ENCODE measurements around the gene E2F2. TPM values are rescaled to one million over a fixed set of nuclear protein-coding genes. Genes with fewer than 3 reads are reported as not detected.

Gene E2F2
- total and polyA plus RNA-seq, 2 donors: 2.0 to 28.8 TPM

DNA sequence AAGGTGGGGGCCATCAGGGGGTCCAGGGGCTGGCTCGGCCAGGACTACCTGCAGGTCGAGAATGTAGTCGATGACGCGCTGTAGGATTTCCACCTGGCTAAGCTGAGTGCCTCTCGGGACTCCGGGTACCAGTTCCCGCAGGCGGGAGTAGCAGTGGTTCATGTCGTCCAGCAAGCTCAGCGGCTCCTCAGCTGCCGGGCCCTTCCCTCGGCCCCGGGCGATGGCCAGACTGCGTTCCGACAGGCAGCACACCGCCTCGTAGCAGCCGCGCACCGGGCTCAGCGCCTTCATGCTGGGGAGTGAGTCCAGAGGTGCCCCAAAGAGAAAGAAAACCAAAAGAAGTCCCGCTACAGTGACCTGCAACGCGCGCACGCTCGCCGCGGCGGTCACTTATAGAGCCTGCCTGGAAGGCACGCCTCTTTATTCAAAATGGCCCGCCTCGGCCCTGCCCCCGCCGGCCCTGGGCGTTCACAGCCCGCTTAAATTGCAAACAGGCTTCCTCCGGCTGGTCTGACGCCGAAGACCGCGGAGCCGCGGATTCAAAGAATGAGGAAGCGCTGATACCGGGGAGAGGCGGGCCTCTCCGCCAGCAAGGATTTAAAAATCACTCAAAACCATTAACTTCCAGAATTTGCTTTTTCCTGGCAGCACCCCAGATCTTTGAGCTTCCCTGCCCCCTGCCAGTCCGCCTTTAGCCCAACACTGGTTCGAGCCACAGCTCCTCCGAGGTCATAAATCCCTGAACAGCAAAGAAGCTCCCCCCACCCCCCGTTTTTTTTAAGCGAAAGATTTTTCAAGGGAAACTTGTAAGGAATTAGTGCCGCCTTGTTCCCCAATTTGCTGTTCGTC, 28.3 kb upstream of the E2F2 start, which contains the start of gene ID3:
Gene ID3, minus strand, starts transcription at position 366 of the 849 bp plus-strand sequence. Its CDS starts 75 bp downstream, at position 291.
- DNase-seq (ENCODE audit: low read depth in 6 of 9, low spot score in 9 of 9): peak in 5 of 9 donors; percentile 84 to 94 (median 87)
- peaks cover 50 to 90% of the 10 kb centered on the region in 2 donors for H3K4me1 ChIP-seq (ENCODE audit: control insufficient read depth in 2 of 2, insufficient read depth in 2 of 2, low read length in 2 of 2)
- H3K36me3 ChIP-seq (ENCODE audit: control insufficient read depth in 2 of 2, insufficient read depth in 2 of 2, low read length in 1 of 2): peaks cover 0 to 25% of the 10 kb centered on the region in 2 donors
- H3K9me3 ChIP-seq (ENCODE audit: control insufficient read depth in 2 of 2, insufficient read depth in 1 of 2, low read length in 1 of 2): no peaks in the 10 kb centered on the region
- peak within 1 kb of the TSS; percentile 70 to 84 for H3K4me3 ChIP-seq (ENCODE audit: low read length in 2 of 2)
- peaks cover 6 to 43% of the 10 kb centered on the region in 2 donors for H3K27me3 ChIP-seq (ENCODE audit: control insufficient read depth in 2 of 2, insufficient read depth in 1 of 2, low read length in 1 of 2)
- H3K27ac ChIP-seq (ENCODE audit: low read depth in 1 of 2, low read length in 1 of 2): peak within 1 kb of the TSS; percentile 94 to 95
- under 1% methylated on average over 57 of the region's 57 CpGs for WGBS

DNA sequence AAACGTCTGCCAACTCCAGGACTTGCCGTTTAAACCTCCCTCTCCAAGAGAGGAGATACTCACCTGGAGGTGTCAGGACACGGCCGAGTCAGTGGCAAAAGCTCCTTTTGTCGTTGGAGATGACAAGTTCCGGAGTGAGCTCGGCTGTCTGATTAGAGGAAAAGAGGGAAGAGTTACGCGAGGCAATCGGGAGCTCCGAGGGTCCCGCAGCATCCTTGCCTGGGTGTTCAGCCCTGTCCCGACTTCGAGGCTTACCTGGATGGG, 27.8 kb upstream of the E2F2 start:
- Histone ChIP-seq H3K4me3 (ENCODE audit: low read length in 2 of 2) (peak overlapping the region; percentile 70 to 84), H3K27ac (ENCODE audit: low read depth in 1 of 2, low read length in 1 of 2) (peak overlapping the region; percentile 94 to 95), H3K36me3 (ENCODE audit: control insufficient read depth in 2 of 2, insufficient read depth in 2 of 2, low read length in 1 of 2) (peaks cover 0 to 25% of the 10 kb centered on the region in 2 donors), H3K27me3 (ENCODE audit: control insufficient read depth in 2 of 2, insufficient read depth in 1 of 2, low read length in 1 of 2) (peaks cover 6 to 43% of the 10 kb centered on the region in 2 donors), H3K9me3 (ENCODE audit: control insufficient read depth in 2 of 2, insufficient read depth in 1 of 2, low read length in 1 of 2) (no peaks in the 10 kb centered on the region), H3K4me1 (ENCODE audit: control insufficient read depth in 2 of 2, insufficient read depth in 2 of 2, low read length in 2 of 2) (peaks cover 55 to 92% of the 10 kb centered on the region in 2 donors)
- peak in 1 of 9 donors; percentile 58 for DNase-seq (ENCODE audit: low read depth in 6 of 9, low spot score in 9 of 9)
- under 1% methylated on average over 14 of the region's 14 CpGs for WGBS

DNA sequence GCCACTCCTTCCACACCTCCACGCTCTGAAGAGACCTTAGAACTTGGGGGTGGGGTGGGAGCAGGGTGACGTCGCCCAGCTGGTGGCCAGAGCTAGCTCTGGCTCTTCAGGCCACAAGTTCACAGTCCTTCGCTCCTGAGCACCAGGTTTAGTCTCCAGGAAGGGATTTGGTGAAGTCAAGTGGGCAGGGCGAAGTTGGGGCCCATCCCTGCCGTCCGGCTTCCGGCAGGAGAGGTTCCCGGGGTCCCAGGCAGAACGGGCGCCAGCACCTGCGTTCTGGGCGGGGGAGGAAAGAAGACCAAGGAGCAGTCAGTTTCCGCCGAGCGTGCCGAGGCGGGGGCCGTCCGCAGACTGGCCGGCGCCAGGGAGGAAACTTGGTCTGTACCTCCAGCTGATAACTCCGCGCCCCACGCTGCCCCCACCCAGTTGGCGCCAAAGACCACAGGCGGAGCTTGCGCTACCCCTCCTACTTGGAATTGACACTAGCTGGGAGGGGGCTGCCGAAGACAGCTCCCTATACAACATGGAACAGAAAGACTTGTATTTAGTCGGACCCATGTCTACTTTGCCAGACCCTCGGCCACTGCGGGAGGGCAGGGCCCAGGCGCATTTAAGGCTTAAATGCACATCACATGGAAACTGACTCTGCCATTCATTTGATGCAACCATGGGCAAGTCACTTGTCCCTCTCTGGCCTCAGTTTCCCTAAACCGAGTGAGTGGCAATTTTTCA, 27.3 kb upstream of the E2F2 start:
- Histone ChIP-seq H3K36me3 (ENCODE audit: control insufficient read depth in 2 of 2, insufficient read depth in 2 of 2, low read length in 1 of 2) (peaks cover 0 to 25% of the 10 kb centered on the region in 2 donors), H3K27me3 (ENCODE audit: control insufficient read depth in 2 of 2, insufficient read depth in 1 of 2, low read length in 1 of 2) (peaks cover 6 to 43% of the 10 kb centered on the region in 2 donors), H3K27ac (ENCODE audit: low read depth in 1 of 2, low read length in 1 of 2) (peak overlapping the region; percentile 94 to 95), H3K4me1 (ENCODE audit: control insufficient read depth in 2 of 2, insufficient read depth in 2 of 2, low read length in 2 of 2) (peaks cover 60 to 92% of the 10 kb centered on the region in 2 donors), H3K9me3 (ENCODE audit: control insufficient read depth in 2 of 2, insufficient read depth in 1 of 2, low read length in 1 of 2) (no peaks in the 10 kb centered on the region), H3K4me3 (ENCODE audit: low read length in 2 of 2) (peak overlapping the region; percentile 70 to 84)
- WGBS: 2% methylated on average over 34 of the region's 34 CpGs
- peak in 2 of 9 donors; percentile 52 to 68 for DNase-seq (ENCODE audit: low read depth in 6 of 9, low spot score in 9 of 9)

DNA sequence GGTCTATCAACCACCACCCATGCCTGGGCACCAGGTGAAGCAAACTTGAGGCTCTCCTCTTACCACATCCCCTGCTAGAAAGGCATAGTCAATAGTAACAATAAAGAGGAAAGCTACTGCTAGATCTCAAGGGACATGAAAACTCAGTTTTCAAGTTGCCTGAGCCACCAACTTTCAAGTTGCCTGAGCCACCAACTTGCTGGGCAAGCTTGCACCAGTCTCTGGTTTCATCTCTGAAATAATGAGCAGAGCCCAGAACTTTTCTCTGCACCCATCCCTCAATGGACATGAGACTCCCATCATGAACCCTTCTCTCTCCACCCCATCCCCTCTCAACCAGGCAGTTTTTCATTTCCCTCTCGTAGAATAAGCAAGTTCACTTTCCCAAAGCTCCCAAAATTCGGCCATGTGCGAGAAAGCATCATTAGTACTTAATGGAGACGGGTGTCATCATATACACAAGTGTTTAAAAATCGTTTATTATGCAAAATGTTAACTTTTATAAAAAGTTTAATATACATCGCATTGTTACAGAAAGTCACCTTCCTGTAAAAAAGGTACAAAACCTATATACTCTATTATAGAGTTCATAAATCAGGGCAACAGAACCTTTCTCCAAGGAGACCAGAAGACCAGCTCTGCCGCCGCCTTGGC, 26.6 kb upstream of the E2F2 start:
- Histone ChIP-seq H3K36me3 (ENCODE audit: control insufficient read depth in 2 of 2, insufficient read depth in 2 of 2, low read length in 1 of 2) (peaks cover 0 to 25% of the 10 kb centered on the region in 2 donors), H3K9me3 (ENCODE audit: control insufficient read depth in 2 of 2, insufficient read depth in 1 of 2, low read length in 1 of 2) (no peaks in the 10 kb centered on the region), H3K27me3 (ENCODE audit: control insufficient read depth in 2 of 2, insufficient read depth in 1 of 2, low read length in 1 of 2) (peaks cover 6 to 43% of the 10 kb centered on the region in 2 donors), H3K27ac (ENCODE audit: low read depth in 1 of 2, low read length in 1 of 2) (peak overlapping the region; percentile 94 to 95), H3K4me3 (ENCODE audit: low read length in 2 of 2) (peak overlapping the region; percentile 70 to 84), H3K4me1 (ENCODE audit: control insufficient read depth in 2 of 2, insufficient read depth in 2 of 2, low read length in 2 of 2) (peaks cover 59 to 92% of the 10 kb centered on the region in 2 donors)
- 70% methylated on average over 8 of the region's 8 CpGs for WGBS
- DNase-seq (ENCODE audit: low read depth in 6 of 9, low spot score in 9 of 9): no peak

DNA sequence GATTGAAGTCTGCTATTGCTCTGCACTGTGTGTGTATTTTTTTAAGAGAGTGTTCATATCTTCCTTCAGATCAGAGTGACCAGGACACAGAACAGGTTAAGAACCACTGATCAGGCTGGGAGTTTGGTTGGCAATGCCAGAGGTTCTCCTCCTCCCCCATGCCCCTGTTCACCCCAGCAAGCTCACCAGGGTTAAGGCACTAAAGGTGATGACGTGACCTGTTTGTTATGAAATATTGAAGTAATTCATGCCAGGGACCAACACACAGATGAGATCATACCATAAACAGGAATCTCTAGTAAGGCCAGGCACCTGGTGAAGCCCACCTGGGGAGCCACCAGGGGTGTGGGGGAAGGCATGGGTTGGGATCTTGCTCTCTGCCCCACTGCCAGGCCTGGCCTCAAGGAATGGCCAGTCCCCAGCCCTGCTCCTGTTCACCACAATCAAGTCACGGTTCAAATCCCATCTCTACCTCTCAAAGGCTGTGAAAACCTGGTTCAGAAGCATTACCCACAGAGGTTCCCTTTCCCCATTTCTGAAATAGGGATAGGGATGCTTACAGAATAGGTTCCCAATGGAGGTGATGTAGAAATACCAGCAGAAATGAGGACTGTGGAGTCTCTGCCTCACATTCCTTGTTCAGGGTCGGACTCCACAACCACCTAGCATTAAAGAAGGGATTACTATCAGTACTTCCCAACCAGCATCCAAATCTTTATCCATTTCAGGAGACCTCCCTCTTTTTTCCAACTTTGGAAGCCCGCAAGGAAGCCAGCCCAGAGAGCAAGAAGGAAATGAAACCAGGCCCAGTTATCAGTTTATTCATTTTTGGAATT, 25.8 kb upstream of the E2F2 start:
- Histone ChIP-seq H3K4me1 (ENCODE audit: control insufficient read depth in 2 of 2, insufficient read depth in 2 of 2, low read length in 2 of 2) (peaks cover 60 to 92% of the 10 kb centered on the region in 2 donors), H3K9me3 (ENCODE audit: control insufficient read depth in 2 of 2, insufficient read depth in 1 of 2, low read length in 1 of 2) (no peaks in the 10 kb centered on the region), H3K36me3 (ENCODE audit: control insufficient read depth in 2 of 2, insufficient read depth in 2 of 2, low read length in 1 of 2) (peaks cover 0 to 25% of the 10 kb centered on the region in 2 donors), H3K4me3 (ENCODE audit: low read length in 2 of 2) (peak overlapping the region; percentile 70 to 84), H3K27ac (ENCODE audit: low read depth in 1 of 2, low read length in 1 of 2) (peak overlapping the region; percentile 77 to 94), H3K27me3 (ENCODE audit: control insufficient read depth in 2 of 2, insufficient read depth in 1 of 2, low read length in 1 of 2) (peaks cover 6 to 36% of the 10 kb centered on the region in 2 donors)
- DNase-seq (ENCODE audit: low read depth in 6 of 9, low spot score in 9 of 9): no peak
- 81% methylated on average over 4 of the region's 4 CpGs for WGBS

DNA sequence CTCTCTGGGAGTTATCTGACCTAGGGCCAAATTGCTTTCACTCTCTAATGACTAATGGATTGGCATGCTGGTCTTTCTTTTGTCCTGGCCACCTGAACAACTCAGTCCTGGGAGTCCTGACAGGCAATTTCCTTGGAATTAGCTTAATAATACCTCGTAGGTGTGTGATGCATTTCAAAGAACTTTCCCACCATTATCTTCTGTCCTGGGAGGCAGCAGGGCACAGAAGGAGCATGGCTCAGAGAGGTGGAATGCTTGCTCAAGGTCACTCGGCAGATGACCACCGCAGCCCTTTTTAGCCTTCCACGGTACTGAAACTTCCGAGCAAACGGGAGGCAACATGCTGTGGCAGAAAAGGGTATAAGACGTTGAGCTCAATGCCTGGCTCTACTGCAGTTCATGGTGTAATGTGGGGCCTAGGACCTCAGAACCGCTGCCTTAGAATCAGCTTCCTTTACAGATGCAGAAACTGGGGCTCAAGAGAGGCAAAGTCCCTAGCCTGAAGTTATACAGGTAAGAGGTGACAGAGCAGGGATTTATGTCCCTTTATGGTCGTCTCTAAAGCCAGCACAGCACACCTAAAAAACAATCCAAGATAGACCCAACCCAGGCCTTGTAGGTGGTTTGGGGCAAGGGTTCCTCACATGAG, 25.1 kb upstream of the E2F2 start:
- H3K27ac ChIP-seq (ENCODE audit: low read depth in 1 of 2, low read length in 1 of 2): peak overlapping the region; percentile 77 to 94
- no peaks in the 10 kb centered on the region for H3K9me3 ChIP-seq (ENCODE audit: control insufficient read depth in 2 of 2, insufficient read depth in 1 of 2, low read length in 1 of 2)
- H3K27me3 ChIP-seq (ENCODE audit: control insufficient read depth in 2 of 2, insufficient read depth in 1 of 2, low read length in 1 of 2): peaks cover 5 to 30% of the 10 kb centered on the region in 2 donors
- 78% methylated on average over 9 of the region's 9 CpGs for WGBS
- H3K4me1 ChIP-seq (ENCODE audit: control insufficient read depth in 2 of 2, insufficient read depth in 2 of 2, low read length in 2 of 2): peaks cover 67 to 92% of the 10 kb centered on the region in 2 donors
- peak overlapping the region; percentile 70 to 84 for H3K4me3 ChIP-seq (ENCODE audit: low read length in 2 of 2)
- peaks cover 0 to 25% of the 10 kb centered on the region in 2 donors for H3K36me3 ChIP-seq (ENCODE audit: control insufficient read depth in 2 of 2, insufficient read depth in 2 of 2, low read length in 1 of 2)
- peak in 2 of 9 donors; percentile 53 to 68 for DNase-seq (ENCODE audit: low read depth in 6 of 9, low spot score in 9 of 9)

DNA sequence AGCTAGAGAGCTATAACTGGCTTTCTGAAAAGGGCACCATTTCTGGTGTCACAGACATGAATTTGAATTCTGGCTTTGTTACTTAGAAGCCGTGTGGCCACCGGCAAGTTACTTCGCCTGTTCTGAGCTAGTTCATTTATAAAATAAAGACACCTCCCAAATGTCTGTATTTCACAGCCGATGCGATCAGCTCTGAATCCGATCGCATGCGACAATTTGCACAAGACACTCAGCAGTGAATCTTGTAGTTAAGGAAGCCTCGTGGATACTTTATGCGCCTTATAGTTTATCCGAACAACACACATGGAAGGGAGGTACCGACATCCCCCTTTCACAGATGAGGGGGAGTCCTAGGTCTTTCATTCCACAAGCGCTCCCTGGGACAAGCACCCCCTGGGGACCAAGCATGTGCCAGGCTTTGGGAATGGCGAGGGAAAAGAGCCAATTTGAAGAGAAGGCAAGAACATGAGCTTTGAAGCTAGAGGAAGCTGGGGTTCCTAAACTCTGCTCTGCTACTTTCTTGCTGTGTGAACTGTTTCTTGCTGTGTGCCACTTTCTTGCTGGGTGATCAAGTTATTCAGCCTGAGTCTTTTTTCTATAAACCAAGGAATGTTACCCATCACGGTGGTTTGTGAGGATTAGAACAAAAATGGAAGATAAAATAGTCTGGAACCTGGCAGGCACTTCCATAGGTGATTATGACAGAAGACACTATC, 24.4 kb upstream of the E2F2 start:
- H3K27me3 ChIP-seq (ENCODE audit: control insufficient read depth in 2 of 2, insufficient read depth in 1 of 2, low read length in 1 of 2): peaks cover 1 to 23% of the 10 kb centered on the region in 2 donors
- peak in 1 of 9 donors; percentile 66 for DNase-seq (ENCODE audit: low read depth in 6 of 9, low spot score in 9 of 9)
- peaks cover 70 to 92% of the 10 kb centered on the region in 2 donors for H3K4me1 ChIP-seq (ENCODE audit: control insufficient read depth in 2 of 2, insufficient read depth in 2 of 2, low read length in 2 of 2)
- peaks cover 0 to 25% of the 10 kb centered on the region in 2 donors for H3K36me3 ChIP-seq (ENCODE audit: control insufficient read depth in 2 of 2, insufficient read depth in 2 of 2, low read length in 1 of 2)
- WGBS: 63% methylated on average over 15 of the region's 15 CpGs
- H3K9me3 ChIP-seq (ENCODE audit: control insufficient read depth in 2 of 2, insufficient read depth in 1 of 2, low read length in 1 of 2): no peaks in the 10 kb centered on the region
- H3K27ac ChIP-seq (ENCODE audit: low read depth in 1 of 2, low read length in 1 of 2): peak overlapping the region; percentile 91 to 94
- peak overlapping the region; percentile 70 to 84 for H3K4me3 ChIP-seq (ENCODE audit: low read length in 2 of 2)
